H1 (cell line): ENCODE results near the gene ANKRD50. TPM values are rescaled to one million over a fixed set of nuclear protein-coding genes. Genes with fewer than 3 reads are reported as not detected.

Experiments
- CTCF ChIA-PET: fragments of 300-600 bp; sonication (Branson Sonifier 250); formaldehyde crosslinking; loops from one replicate; lab custom pipeline; 2021; ENCODE audit not compliant: partially characterized antibody; lab: Charles Lee
- POLR2A ChIA-PET: fragments of 300-600 bp; sonication (Branson Sonifier 250); formaldehyde crosslinking; loops from one replicate; lab custom pipeline; 2021; ENCODE audit warnings: inconsistent platforms; ENCODE audit not compliant: partially characterized antibody; lab: Charles Lee
- DNase-seq, 2 experiments: peaks; one replicate each; pipeline versions ENCODE4 v3.0.0 to v3.0.0-alpha.2; 2010 to 2022; ENCODE audit warnings: low spot score in 2 of 2, low read depth in 1 of 2, mixed read lengths in 1 of 2
- FAIRE-seq: peaks from 2 replicates; lab custom pipeline; 2011; peaks lifted over from hg19 to GRCh38; lab: Jason Lieb, UNC
- H2AFZ ChIP-seq: 2 replicates; pipeline ENCODE4 v1.8.1; 2012; ENCODE audit warnings: low read length, inconsistent platforms
- H2AK5ac ChIP-seq: 2 replicates; pipeline ENCODE4 v1.6.1; 2013; ENCODE audit warnings: low read depth, low read length
- H2BK120ac ChIP-seq: replicated peaks from 2 replicates; pipeline ENCODE3; 2013; ENCODE audit warnings: low read depth, low read length, inconsistent platforms
- H2BK12ac ChIP-seq: 2 replicates; pipeline ENCODE4 v1.6.1; 2013; ENCODE audit warnings: low read depth, low read length
- H2BK15ac ChIP-seq: 2 replicates; pipeline ENCODE4 v1.6.1; 2013; ENCODE audit warnings: low read length
- H2BK20ac ChIP-seq: 2 replicates; pipeline ENCODE4 v1.6.1; 2013; ENCODE audit warnings: low read length
- H2BK5ac ChIP-seq: 2 replicates; pipeline ENCODE4 v1.6.1; 2013; ENCODE audit warnings: low read depth, low read length
- H3K14ac ChIP-seq: 2 replicates; pipeline ENCODE4 v1.6.1; 2013; ENCODE audit warnings: inconsistent platforms; ENCODE audit not compliant: insufficient read length
- H3K18ac ChIP-seq: 2 replicates; pipeline ENCODE4 v1.6.1; 2013; ENCODE audit warnings: low read length; ENCODE audit errors: extremely low read depth
- H3K23ac ChIP-seq: 2 replicates; pipeline ENCODE4 v1.6.1; 2013; ENCODE audit warnings: inconsistent platforms; ENCODE audit not compliant: insufficient read length
- H3K23me2 ChIP-seq: 2 replicates; pipeline ENCODE4 v1.6.1; 2013; ENCODE audit warnings: low read depth, low read length
- H3K27ac ChIP-seq: 2 replicates; pipeline ENCODE4 v1.6.1; 2011; ENCODE audit warnings: low read depth, low read length, inconsistent platforms
- H3K27me3 ChIP-seq, 4 experiments: replicated peaks in 1 of 4; 1 replicate in 1 of 4; 2 replicates in 3 of 4; pipeline versions ENCODE4 v1.6.1 to v1.8.1; 2011 to 2013; ENCODE audit warnings: low read length in 3 of 4, mild to moderate bottlenecking in 3 of 4, inconsistent platforms in 2 of 4, mixed read lengths in 2 of 4, moderate library complexity in 1 of 4; ENCODE audit not compliant: control insufficient read depth in 3 of 4, insufficient read depth in 3 of 4; ENCODE audit errors: extremely low read depth in 1 of 4
- H3K36me3 ChIP-seq, 4 experiments: 2 replicates each; pipeline versions ENCODE4 v1.6.1 to v1.8.1; 2011 to 2013; ENCODE audit warnings: mild to moderate bottlenecking in 4 of 4, low read length in 3 of 4, moderate library complexity in 2 of 4, control low read depth in 1 of 4, inconsistent platforms in 1 of 4; ENCODE audit not compliant: insufficient read depth in 4 of 4, control insufficient read depth in 2 of 4
- H3K4ac ChIP-seq: replicated peaks from 2 replicates; pipeline ENCODE3; 2013; ENCODE audit warnings: low read length, low read depth, mixed read lengths, inconsistent platforms; ENCODE audit not compliant: insufficient read length
- H3K4me1 ChIP-seq, 4 experiments: replicated peaks in 1 of 4; 1 replicate in 1 of 4; 2 replicates in 3 of 4; pipeline versions ENCODE4 v1.6.1 to v1.8.1; 2011 to 2013; ENCODE audit warnings: low read length in 3 of 4, inconsistent platforms in 2 of 4, mixed read lengths in 1 of 4; ENCODE audit not compliant: insufficient read depth in 4 of 4, control insufficient read depth in 3 of 4
- H3K4me2 ChIP-seq, 2 experiments: 2 replicates each; pipeline versions ENCODE4 v1.6.1 to v1.8.1; 2011 to 2013; ENCODE audit warnings: low read depth in 2 of 2, low read length in 2 of 2, control low read depth in 1 of 2, inconsistent platforms in 1 of 2, mild to moderate bottlenecking in 1 of 2; ENCODE audit not compliant: insufficient read depth in 1 of 2
- H3K4me3 ChIP-seq, 4 experiments: fragments of 200-600, 300-600 bp in 1 of 4; sonication (generic), shearing (Covaris generic), sonication (Bioruptor Twin) in 1 of 4; 2 replicates each; pipeline versions ENCODE4 v1.5.1 to v1.8.1; 2011 to 2016; ENCODE audit warnings: low read length in 4 of 4, low read depth in 3 of 4, control low read depth in 2 of 4, inconsistent platforms in 2 of 4, mild to moderate bottlenecking in 2 of 4, mixed read lengths in 1 of 4, moderate library complexity in 1 of 4; ENCODE audit not compliant: insufficient read depth in 2 of 4; ENCODE audit errors: extremely low read depth in 1 of 4
- H3K56ac ChIP-seq: replicated peaks from 2 replicates; pipeline ENCODE3; 2013; ENCODE audit warnings: low read depth, mild to moderate bottlenecking, mixed read lengths, low read length, inconsistent platforms; ENCODE audit not compliant: insufficient read length
- H3K79me1 ChIP-seq: 2 replicates; pipeline ENCODE4 v1.6.1; 2013; ENCODE audit warnings: low read depth, low read length, control low read depth
- H3K79me2 ChIP-seq, 2 experiments: 2 replicates each; pipeline versions ENCODE4 v1.6.1 to v1.8.1; 2012 to 2013; ENCODE audit warnings: low read length in 2 of 2, mild to moderate bottlenecking in 2 of 2, inconsistent platforms in 1 of 2; ENCODE audit not compliant: insufficient read depth in 2 of 2, control insufficient read depth in 1 of 2
- H3K9ac ChIP-seq, 4 experiments: replicated peaks in 1 of 4; 1 replicate in 1 of 4; 2 replicates in 3 of 4; pipeline versions ENCODE4 v1.6.1 to v1.8.1; 2011 to 2013; ENCODE audit warnings: low read depth in 3 of 4, low read length in 3 of 4, control low read depth in 2 of 4, mild to moderate bottlenecking in 2 of 4, moderate library complexity in 2 of 4, inconsistent platforms in 1 of 4; ENCODE audit errors: extremely low read depth in 1 of 4
- H3K9me3 ChIP-seq, 2 experiments: 2 replicates each; pipeline versions ENCODE4 v1.6.1 to v1.8.1; 2012 to 2013; ENCODE audit warnings: mild to moderate bottlenecking in 2 of 2, moderate library complexity in 2 of 2, control low read depth in 1 of 2, inconsistent platforms in 1 of 2, low read depth in 1 of 2, low read length in 1 of 2, mixed read lengths in 1 of 2; ENCODE audit not compliant: insufficient read depth in 2 of 2
- H4K20me1 ChIP-seq, 2 experiments: replicated peaks in 1 of 2; 2 replicates each; pipeline versions ENCODE3 to v1.8.1; 2011 to 2013; ENCODE audit warnings: inconsistent platforms in 2 of 2, low read length in 2 of 2, mild to moderate bottlenecking in 1 of 2; ENCODE audit not compliant: insufficient read depth in 2 of 2, control insufficient read depth in 1 of 2
- H4K5ac ChIP-seq: 2 replicates; pipeline ENCODE4 v1.6.1; 2013; ENCODE audit warnings: low read length, low read depth, mixed read lengths, inconsistent platforms; ENCODE audit not compliant: insufficient read length
- H4K8ac ChIP-seq: 2 replicates; pipeline ENCODE4 v1.8.0; 2013; ENCODE audit warnings: mild to moderate bottlenecking, moderate library complexity, low read length, inconsistent platforms; ENCODE audit not compliant: insufficient read depth; ENCODE audit errors: extremely low read depth
- H4K91ac ChIP-seq: replicated peaks from 2 replicates; pipeline ENCODE3; 2013; ENCODE audit warnings: low read length, mixed read lengths, inconsistent platforms; ENCODE audit not compliant: insufficient read length
- EGR1 ChIP-seq: IDR thresholded peaks from 2 replicates; pipeline ENCODE4 v1.6.1; 2011; ENCODE audit warnings: low read depth, low read length, borderline replicate concordance
- EP300 ChIP-seq, 2 experiments: IDR thresholded peaks; 1 replicate in 1 of 2; 2 replicates in 1 of 2; pipeline ENCODE4 v1.6.1; 2011 to 2012; ENCODE audit warnings: low read depth in 2 of 2, low read length in 2 of 2, mild to moderate bottlenecking in 2 of 2, borderline replicate concordance in 1 of 2, inconsistent platforms in 1 of 2, moderate library complexity in 1 of 2
- GABPA ChIP-seq: IDR thresholded peaks from 2 replicates; pipeline ENCODE4 v1.6.1; 2011; ENCODE audit warnings: mild to moderate bottlenecking, low read length, moderate library complexity, borderline replicate concordance; ENCODE audit not compliant: insufficient read depth
- GTF2F1 ChIP-seq: IDR thresholded peaks from 2 replicates; pipeline ENCODE4 v1.6.1; 2012; ENCODE audit warnings: low read depth, low read length, improper control_type of control experiment, borderline replicate concordance
- JUND ChIP-seq: IDR thresholded peaks from 2 replicates; pipeline ENCODE4 v1.6.1; 2011; ENCODE audit warnings: mild to moderate bottlenecking, improper control_type of control experiment, low read length
- NANOG ChIP-seq: IDR thresholded peaks from 2 replicates; pipeline ENCODE4 v1.6.1; 2011; ENCODE audit warnings: low read length, low read depth, mild to moderate bottlenecking, inconsistent platforms; ENCODE audit not compliant: insufficient read depth, poor library complexity, severe bottlenecking
- PHF8 ChIP-seq: fragments of 200-600 bp; sonication (generic); conservative IDR thresholded peaks from 2 replicates; pipeline ENCODE4 v1.7.1; 2012; ENCODE audit warnings: low read depth, mild to moderate bottlenecking, inconsistent platforms, low read length, moderate library complexity
- POU5F1 ChIP-seq: IDR thresholded peaks from 2 replicates; pipeline ENCODE4 v1.6.1; 2011; ENCODE audit warnings: low read depth, mild to moderate bottlenecking, low read length, moderate library complexity
- RBBP5 ChIP-seq: IDR thresholded peaks from 2 replicates; pipeline ENCODE4 v1.7.1; 2012; ENCODE audit warnings: low read depth, mild to moderate bottlenecking, inconsistent platforms, low read length, moderate library complexity, borderline replicate concordance
- RXRA ChIP-seq: IDR thresholded peaks from 2 replicates; pipeline ENCODE4 v1.6.1; 2011; ENCODE audit warnings: low read depth, mild to moderate bottlenecking, low read length, moderate library complexity; ENCODE audit not compliant: insufficient read depth
- SP1 ChIP-seq: IDR thresholded peaks from 2 replicates; pipeline ENCODE4 v1.6.1; 2011; ENCODE audit warnings: low read depth, low read length
- SUZ12 ChIP-seq: fragments of 200-600 bp; sonication (generic); IDR thresholded peaks from 2 replicates; pipeline ENCODE4 v1.6.1; 2012; ENCODE audit warnings: mild to moderate bottlenecking, inconsistent platforms, low read length, moderate library complexity, mixed read lengths
- TAF7 ChIP-seq: optimal IDR thresholded peaks from 2 replicates; pipeline ENCODE3; 2011; ENCODE audit warnings: low read depth, mild to moderate bottlenecking, inconsistent platforms, low read length, moderate library complexity, borderline replicate concordance
- WGBS, 2 experiments: shearing (Covaris generic) in 1 of 2; methylation state at CpG; one replicate each; pipeline versions ENCODE4 v1.1.6 to v1.1.7; 2013 to 2015; ENCODE audit warnings: low lambda C conversion rate in 2 of 2, mixed read lengths in 2 of 2, inconsistent platforms in 1 of 2, low coverage in 1 of 2, missing lambda C conversion rate in 1 of 2; ENCODE audit not compliant: insufficient replicate concordance in 2 of 2, insufficient coverage in 1 of 2, insufficient read length in 1 of 2; ENCODE audit errors: extremely low coverage in 1 of 2, missing lambda C conversion rate in 1 of 2; 5-methylcytosine and 5-hydroxymethylcytosine counted together
- polyA plus RNA-seq, 7 experiments: library from polyadenylated mRNA; depleted of rRNA in 3 of 7; stranded (reverse) in 5 of 7; unstranded in 2 of 7; fragments of >200 nt in 5 of 7; fragments of 200-250 nt in 2 of 7; gene quantifications; 1 replicate in 5 of 7; 2 replicates in 1 of 7; 4 replicates in 1 of 7; pipeline versions ENCODE4 v1.2.1 to v1.2.3, GENCODE V29; 2011 to 2013; ENCODE audit warnings: missing spikeins in 2 of 7, mixed read lengths in 2 of 7
- total RNA-seq: library from RNA; stranded (reverse); fragmentation: NEBNext Ultra II Directional; extraction: Animal tissue kit (Norgen Biotek cat#: 25700); gene quantifications from 2 replicates; pipeline ENCODE4 v1.2.1, GENCODE V29; 2021
- TF ChIP-seq, protein P1 (sequence below): IDR thresholded peaks from 2 replicates; pipeline ENCODE4 v1.6.1; 2011; ENCODE audit warnings: low read depth, mild to moderate bottlenecking, low read length; ENCODE audit not compliant: insufficient read depth

The ANKRD50 gene
- total and polyA plus RNA-seq, 2 of the 8 experiments (the other 6 are each of a cell fraction or from before 2014, with no cell fraction given) = 8.5 to 25.0 TPM

DNA sequence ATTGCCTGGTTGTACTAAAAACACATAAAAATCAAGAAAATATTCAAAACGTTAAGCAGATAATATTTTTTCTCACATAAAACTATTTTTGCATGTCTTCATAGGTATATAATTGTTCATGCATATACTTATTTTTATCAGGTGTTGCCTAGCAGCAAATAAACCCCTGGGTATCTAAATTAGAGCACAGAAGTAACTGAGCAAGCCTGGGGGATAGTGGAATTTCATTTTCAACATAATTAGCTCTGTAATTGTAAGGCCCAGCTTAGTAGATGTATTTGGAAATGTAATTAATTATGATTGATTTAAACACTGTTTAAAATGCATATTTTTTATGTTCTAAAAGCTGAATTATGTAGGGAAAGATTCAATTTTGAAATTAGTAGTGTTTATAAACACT, 82.9 kb downstream of the ANKRD50 start:
- Histone ChIP-seq H3K9me3 (no peaks in the 10 kb centered on the region), H3K4me3 (no peak overlapping the region), H3K4me2 (no peak overlapping the region), H2BK120ac (no peak overlapping the region), H3K27ac (no peak overlapping the region), H2BK15ac (no peak overlapping the region), H4K8ac (no peak overlapping the region), H3K27me3 (no peaks in the 10 kb centered on the region), H4K91ac (no peak overlapping the region), H3K79me1 (no peaks in the 10 kb centered on the region), H2AFZ (no peak overlapping the region), H2BK12ac (no peak overlapping the region), H4K20me1 (no peaks in the 10 kb centered on the region), H3K4ac (no peak overlapping the region), H3K23ac (no peak overlapping the region), H2AK5ac (no peak overlapping the region), H3K79me2 (no peaks in the 10 kb centered on the region), H3K9ac (no peak overlapping the region), H2BK20ac (no peak overlapping the region), H3K56ac (no peak overlapping the region), H4K5ac (no peak overlapping the region), H3K23me2 (no peaks in the 10 kb centered on the region), H2BK5ac (no peak overlapping the region), H3K36me3 (no peaks in the 10 kb centered on the region), H3K14ac (no peak overlapping the region), H3K4me1 (no peaks in the 10 kb centered on the region; a peak in 1 of 7 replicates), H3K18ac (no peak overlapping the region)
- CTCF ChIA-PET = interaction anchor here (0.7 to 1.3 kb wide), 2 partner anchors 115 to 163 kb away, joined by 3 read pairs; no protein-coding TSS in a partner anchor
- FAIRE-seq (no peak), DNase-seq (no peak)
- POLR2A ChIA-PET = no interaction called here
- 89% methylated on average over 1 of the region's 1 CpG; no CpG with 5 or more reads in 1 of the 2 experiments for WGBS, 2 experiments
- TF ChIP-seq, protein P1, sequence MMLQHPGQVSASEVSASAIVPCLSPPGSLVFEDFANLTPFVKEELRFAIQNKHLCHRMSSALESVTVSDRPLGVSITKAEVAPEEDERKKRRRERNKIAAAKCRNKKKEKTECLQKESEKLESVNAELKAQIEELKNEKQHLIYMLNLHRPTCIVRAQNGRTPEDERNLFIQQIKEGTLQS = no peak
- no peak for TF ChIP-seq EGR1
- no peak for TF ChIP-seq RXRA
- TF ChIP-seq EP300 (IDR thresholded peaks at IDR 0.05; ENCODE audit: borderline replicate concordance in 1 of 2, low read depth in 2 of 2, low read length in 2 of 2) = no peak
- TF ChIP-seq SUZ12 = no peak
- no peak for TF ChIP-seq SP1
- no peak for TF ChIP-seq JUND
- TF ChIP-seq RBBP5 = no peak
- TF ChIP-seq NANOG = no peak
- TF ChIP-seq TAF7 = no peak
- no peak for TF ChIP-seq GTF2F1
- no peak for TF ChIP-seq PHF8
- no peak for TF ChIP-seq POU5F1
- no peak for TF ChIP-seq GABPA
